ENCODE results near the gene LIMCH1.

DNA sequence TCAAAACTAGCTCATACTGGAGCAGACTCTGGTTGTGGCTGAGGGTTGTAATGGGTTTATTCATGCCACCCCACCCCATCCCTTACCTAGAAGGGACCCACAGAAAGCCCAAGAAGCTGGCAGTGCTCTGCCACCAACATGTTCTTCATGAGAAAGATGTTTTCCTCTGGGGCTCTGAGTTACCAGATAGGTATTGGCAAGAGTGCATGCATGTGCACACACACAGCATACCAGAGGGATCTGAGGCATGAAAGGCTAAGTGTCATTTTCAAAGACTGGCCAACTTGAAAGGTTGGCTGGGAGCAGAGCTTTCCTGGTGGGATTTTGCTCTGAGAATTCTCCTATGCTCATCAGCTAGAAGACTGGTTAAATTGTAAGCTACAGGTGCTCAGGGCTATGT lies 145.4 kb downstream of the LIMCH1 start:
- TF ChIP-seq, protein P1, sequence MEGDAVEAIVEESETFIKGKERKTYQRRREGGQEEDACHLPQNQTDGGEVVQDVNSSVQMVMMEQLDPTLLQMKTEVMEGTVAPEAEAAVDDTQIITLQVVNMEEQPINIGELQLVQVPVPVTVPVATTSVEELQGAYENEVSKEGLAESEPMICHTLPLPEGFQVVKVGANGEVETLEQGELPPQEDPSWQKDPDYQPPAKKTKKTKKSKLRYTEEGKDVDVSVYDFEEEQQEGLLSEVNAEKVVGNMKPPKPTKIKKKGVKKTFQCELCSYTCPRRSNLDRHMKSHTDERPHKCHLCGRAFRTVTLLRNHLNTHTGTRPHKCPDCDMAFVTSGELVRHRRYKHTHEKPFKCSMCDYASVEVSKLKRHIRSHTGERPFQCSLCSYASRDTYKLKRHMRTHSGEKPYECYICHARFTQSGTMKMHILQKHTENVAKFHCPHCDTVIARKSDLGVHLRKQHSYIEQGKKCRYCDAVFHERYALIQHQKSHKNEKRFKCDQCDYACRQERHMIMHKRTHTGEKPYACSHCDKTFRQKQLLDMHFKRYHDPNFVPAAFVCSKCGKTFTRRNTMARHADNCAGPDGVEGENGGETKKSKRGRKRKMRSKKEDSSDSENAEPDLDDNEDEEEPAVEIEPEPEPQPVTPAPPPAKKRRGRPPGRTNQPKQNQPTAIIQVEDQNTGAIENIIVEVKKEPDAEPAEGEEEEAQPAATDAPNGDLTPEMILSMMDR (IDR thresholded peaks at IDR 0.05; ENCODE audit: low read depth, low read length), result no peak
- TF ChIP-seq POLR2A (IDR thresholded peaks at IDR 0.05; ENCODE audit: extremely low read depth, insufficient read length), result no peak
- TF ChIP-seq, protein P2, sequence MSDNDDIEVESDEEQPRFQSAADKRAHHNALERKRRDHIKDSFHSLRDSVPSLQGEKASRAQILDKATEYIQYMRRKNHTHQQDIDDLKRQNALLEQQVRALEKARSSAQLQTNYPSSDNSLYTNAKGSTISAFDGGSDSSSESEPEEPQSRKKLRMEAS (IDR thresholded peaks at IDR 0.05; ENCODE audit: low read depth, low read length), result no peak
- no peak for TF ChIP-seq MYC (IDR thresholded peaks at IDR 0.05; ENCODE audit: low read depth, low read length)

Data from NB4 (cell line).